ENCODE data around the gene LCE1C.

Gene LCE1C

GRCh38 chr1:152760551-152761190 lies 45.8 kb downstream of the LCE1C start:
- FAIRE-seq (no peak), DNase-seq (ENCODE audit: insufficient read length, low spot score) (no peak)

- DNase-seq (ENCODE audit: insufficient read length, low spot score) (no peak), FAIRE-seq (no peak)
These were observed 46.8 kb downstream of the LCE1C start for GRCh38 chr1:152759453-152760173.

- DNase-seq (ENCODE audit: insufficient read length, low spot score) (no peak), FAIRE-seq (no peak)
These were observed 47.8 kb downstream of the LCE1C start for GRCh38 chr1:152758636-152759035.

- DNase-seq (ENCODE audit: insufficient read length, low spot score) (no peak), FAIRE-seq (no peak)
These were observed 48.7 kb downstream of the LCE1C start, which contains the start of gene KPRP for GRCh38 chr1:152757747-152758146. TSS of gene KPRP (plus strand) at chr1:152758025. CDS start at chr1:152759589, 1,564 bp downstream.

GRCh38 chr1:152756872-152757271 lies 49.6 kb downstream of the LCE1C start:
- FAIRE-seq (no peak), DNase-seq (ENCODE audit: insufficient read length, low spot score) (no peak)
